H1 (cell line): Measurements from ENCODE around the gene THAP9. TPM values are rescaled to one million over a fixed set of nuclear protein-coding genes. Genes with fewer than 3 reads are reported as not detected.

Source experiments
- CTCF ChIA-PET: fragments of 300-600 bp; sonication (Branson Sonifier 250); formaldehyde crosslinking; loops from one replicate; lab custom pipeline; 2021; ENCODE audit not compliant: partially characterized antibody; lab: Charles Lee
- POLR2A ChIA-PET: fragments of 300-600 bp; sonication (Branson Sonifier 250); formaldehyde crosslinking; loops from one replicate; lab custom pipeline; 2021; ENCODE audit warnings: inconsistent platforms; ENCODE audit not compliant: partially characterized antibody; lab: Charles Lee
- DNase-seq, 2 experiments: peaks; one replicate each; pipeline versions ENCODE4 v3.0.0 to v3.0.0-alpha.2; 2010 to 2022; ENCODE audit warnings: low spot score in 2 of 2, low read depth in 1 of 2, mixed read lengths in 1 of 2
- FAIRE-seq: peaks from 2 replicates; lab custom pipeline; 2011; peaks lifted over from hg19 to GRCh38; lab: Jason Lieb, UNC
- H2AFZ ChIP-seq: 2 replicates; pipeline ENCODE4 v1.8.1; 2012; ENCODE audit warnings: low read length, inconsistent platforms
- H2AK5ac ChIP-seq: 2 replicates; pipeline ENCODE4 v1.6.1; 2013; ENCODE audit warnings: low read depth, low read length
- H2BK120ac ChIP-seq: replicated peaks from 2 replicates; pipeline ENCODE3; 2013; ENCODE audit warnings: low read depth, low read length, inconsistent platforms
- H2BK12ac ChIP-seq: 2 replicates; pipeline ENCODE4 v1.6.1; 2013; ENCODE audit warnings: low read depth, low read length
- H2BK15ac ChIP-seq: 2 replicates; pipeline ENCODE4 v1.6.1; 2013; ENCODE audit warnings: low read length
- H2BK20ac ChIP-seq: 2 replicates; pipeline ENCODE4 v1.6.1; 2013; ENCODE audit warnings: low read length
- H2BK5ac ChIP-seq: 2 replicates; pipeline ENCODE4 v1.6.1; 2013; ENCODE audit warnings: low read depth, low read length
- H3K14ac ChIP-seq: 2 replicates; pipeline ENCODE4 v1.6.1; 2013; ENCODE audit warnings: inconsistent platforms; ENCODE audit not compliant: insufficient read length
- H3K18ac ChIP-seq: 2 replicates; pipeline ENCODE4 v1.6.1; 2013; ENCODE audit warnings: low read length; ENCODE audit errors: extremely low read depth
- H3K23ac ChIP-seq: 2 replicates; pipeline ENCODE4 v1.6.1; 2013; ENCODE audit warnings: inconsistent platforms; ENCODE audit not compliant: insufficient read length
- H3K23me2 ChIP-seq: 2 replicates; pipeline ENCODE4 v1.6.1; 2013; ENCODE audit warnings: low read depth, low read length
- H3K27ac ChIP-seq: 2 replicates; pipeline ENCODE4 v1.6.1; 2011; ENCODE audit warnings: low read depth, low read length, inconsistent platforms
- H3K27me3 ChIP-seq, 4 experiments: replicated peaks in 1 of 4; 1 replicate in 1 of 4; 2 replicates in 3 of 4; pipeline versions ENCODE4 v1.6.1 to v1.8.1; 2011 to 2013; ENCODE audit warnings: low read length in 3 of 4, mild to moderate bottlenecking in 3 of 4, inconsistent platforms in 2 of 4, mixed read lengths in 2 of 4, moderate library complexity in 1 of 4; ENCODE audit not compliant: control insufficient read depth in 3 of 4, insufficient read depth in 3 of 4; ENCODE audit errors: extremely low read depth in 1 of 4
- H3K36me3 ChIP-seq, 4 experiments: 2 replicates each; pipeline versions ENCODE4 v1.6.1 to v1.8.1; 2011 to 2013; ENCODE audit warnings: mild to moderate bottlenecking in 4 of 4, low read length in 3 of 4, moderate library complexity in 2 of 4, control low read depth in 1 of 4, inconsistent platforms in 1 of 4; ENCODE audit not compliant: insufficient read depth in 4 of 4, control insufficient read depth in 2 of 4
- H3K4ac ChIP-seq: replicated peaks from 2 replicates; pipeline ENCODE3; 2013; ENCODE audit warnings: low read length, low read depth, mixed read lengths, inconsistent platforms; ENCODE audit not compliant: insufficient read length
- H3K4me1 ChIP-seq, 4 experiments: replicated peaks in 1 of 4; 1 replicate in 1 of 4; 2 replicates in 3 of 4; pipeline versions ENCODE4 v1.6.1 to v1.8.1; 2011 to 2013; ENCODE audit warnings: low read length in 3 of 4, inconsistent platforms in 2 of 4, mixed read lengths in 1 of 4; ENCODE audit not compliant: insufficient read depth in 4 of 4, control insufficient read depth in 3 of 4
- H3K4me2 ChIP-seq, 2 experiments: 2 replicates each; pipeline versions ENCODE4 v1.6.1 to v1.8.1; 2011 to 2013; ENCODE audit warnings: low read depth in 2 of 2, low read length in 2 of 2, control low read depth in 1 of 2, inconsistent platforms in 1 of 2, mild to moderate bottlenecking in 1 of 2; ENCODE audit not compliant: insufficient read depth in 1 of 2
- H3K4me3 ChIP-seq, 4 experiments: fragments of 200-600, 300-600 bp in 1 of 4; sonication (generic), shearing (Covaris generic), sonication (Bioruptor Twin) in 1 of 4; 2 replicates each; pipeline versions ENCODE4 v1.5.1 to v1.8.1; 2011 to 2016; ENCODE audit warnings: low read length in 4 of 4, low read depth in 3 of 4, control low read depth in 2 of 4, inconsistent platforms in 2 of 4, mild to moderate bottlenecking in 2 of 4, mixed read lengths in 1 of 4, moderate library complexity in 1 of 4; ENCODE audit not compliant: insufficient read depth in 2 of 4; ENCODE audit errors: extremely low read depth in 1 of 4
- H3K56ac ChIP-seq: replicated peaks from 2 replicates; pipeline ENCODE3; 2013; ENCODE audit warnings: low read depth, mild to moderate bottlenecking, mixed read lengths, low read length, inconsistent platforms; ENCODE audit not compliant: insufficient read length
- H3K79me1 ChIP-seq: 2 replicates; pipeline ENCODE4 v1.6.1; 2013; ENCODE audit warnings: low read depth, low read length, control low read depth
- H3K79me2 ChIP-seq, 2 experiments: 2 replicates each; pipeline versions ENCODE4 v1.6.1 to v1.8.1; 2012 to 2013; ENCODE audit warnings: low read length in 2 of 2, mild to moderate bottlenecking in 2 of 2, inconsistent platforms in 1 of 2; ENCODE audit not compliant: insufficient read depth in 2 of 2, control insufficient read depth in 1 of 2
- H3K9ac ChIP-seq, 4 experiments: replicated peaks in 1 of 4; 1 replicate in 1 of 4; 2 replicates in 3 of 4; pipeline versions ENCODE4 v1.6.1 to v1.8.1; 2011 to 2013; ENCODE audit warnings: low read depth in 3 of 4, low read length in 3 of 4, control low read depth in 2 of 4, mild to moderate bottlenecking in 2 of 4, moderate library complexity in 2 of 4, inconsistent platforms in 1 of 4; ENCODE audit errors: extremely low read depth in 1 of 4
- H3K9me3 ChIP-seq, 2 experiments: 2 replicates each; pipeline versions ENCODE4 v1.6.1 to v1.8.1; 2012 to 2013; ENCODE audit warnings: mild to moderate bottlenecking in 2 of 2, moderate library complexity in 2 of 2, control low read depth in 1 of 2, inconsistent platforms in 1 of 2, low read depth in 1 of 2, low read length in 1 of 2, mixed read lengths in 1 of 2; ENCODE audit not compliant: insufficient read depth in 2 of 2
- H4K20me1 ChIP-seq, 2 experiments: replicated peaks in 1 of 2; 2 replicates each; pipeline versions ENCODE3 to v1.8.1; 2011 to 2013; ENCODE audit warnings: inconsistent platforms in 2 of 2, low read length in 2 of 2, mild to moderate bottlenecking in 1 of 2; ENCODE audit not compliant: insufficient read depth in 2 of 2, control insufficient read depth in 1 of 2
- H4K5ac ChIP-seq: 2 replicates; pipeline ENCODE4 v1.6.1; 2013; ENCODE audit warnings: low read length, low read depth, mixed read lengths, inconsistent platforms; ENCODE audit not compliant: insufficient read length
- H4K8ac ChIP-seq: 2 replicates; pipeline ENCODE4 v1.8.0; 2013; ENCODE audit warnings: mild to moderate bottlenecking, moderate library complexity, low read length, inconsistent platforms; ENCODE audit not compliant: insufficient read depth; ENCODE audit errors: extremely low read depth
- H4K91ac ChIP-seq: replicated peaks from 2 replicates; pipeline ENCODE3; 2013; ENCODE audit warnings: low read length, mixed read lengths, inconsistent platforms; ENCODE audit not compliant: insufficient read length
- ASH2L ChIP-seq: fragments of 200-600, 300-600 bp; sonication (generic); IDR thresholded peaks from one replicate; pipeline ENCODE4 v1.7.1; 2017; ENCODE audit warnings: low read length
- BACH1 ChIP-seq: IDR thresholded peaks from 2 replicates; pipeline ENCODE4 v1.6.1; 2012; ENCODE audit warnings: low read length, improper control_type of control experiment
- CBX5 ChIP-seq: fragments of 300-800, 300-1000 bp; sonication (generic); IDR thresholded peaks from 2 replicates; pipeline ENCODE4 v1.7.1; 2016; ENCODE audit warnings: antibody characterized with exemption, low read length, low read depth
- CBX8 ChIP-seq: fragments of 300-800, 300-1000 bp; sonication (generic); IDR thresholded peaks from 2 replicates; pipeline ENCODE4 v1.7.1; 2016; ENCODE audit warnings: low read depth, low read length, borderline replicate concordance
- CHD1 ChIP-seq: IDR thresholded peaks from 2 replicates; pipeline ENCODE4 v1.6.1; 2012; ENCODE audit warnings: low read depth, low read length, improper control_type of control experiment
- CHD2 ChIP-seq: IDR thresholded peaks from 2 replicates; pipeline ENCODE4 v1.6.1; 2012; ENCODE audit warnings: low read length, improper control_type of control experiment
- CREB1 ChIP-seq: IDR thresholded peaks from 2 replicates; pipeline ENCODE4 v1.6.1; 2012; ENCODE audit warnings: inconsistent platforms
- EZH2 ChIP-seq: fragments of 200-600 bp; sonication (generic); IDR thresholded peaks from 2 replicates; pipeline ENCODE4 v1.7.1; 2012; ENCODE audit warnings: low read depth, mild to moderate bottlenecking, moderate library complexity, low read length, inconsistent platforms; ENCODE audit not compliant: severe bottlenecking
- GTF2F1 ChIP-seq: IDR thresholded peaks from 2 replicates; pipeline ENCODE4 v1.6.1; 2012; ENCODE audit warnings: low read depth, low read length, improper control_type of control experiment, borderline replicate concordance
- JUND ChIP-seq: IDR thresholded peaks from 2 replicates; pipeline ENCODE4 v1.6.1; 2011; ENCODE audit warnings: mild to moderate bottlenecking, improper control_type of control experiment, low read length
- KDM1A ChIP-seq: fragments of 200-600, 300-600 bp; sonication (generic); IDR thresholded peaks from 2 replicates; pipeline ENCODE4 v1.7.1; 2016; ENCODE audit warnings: mild to moderate bottlenecking, low read length, borderline replicate concordance
- POLR2A ChIP-seq, 2 experiments: IDR thresholded peaks; 1 replicate in 1 of 2; 2 replicates in 1 of 2; pipeline ENCODE4 v1.6.1; 2011; ENCODE audit warnings: low read depth in 2 of 2, low read length in 2 of 2, mild to moderate bottlenecking in 2 of 2; ENCODE audit errors: control extremely low read depth in 1 of 2
- POU5F1 ChIP-seq: IDR thresholded peaks from 2 replicates; pipeline ENCODE4 v1.6.1; 2011; ENCODE audit warnings: low read depth, mild to moderate bottlenecking, low read length, moderate library complexity
- RFX5 ChIP-seq: IDR thresholded peaks from 2 replicates; pipeline ENCODE4 v1.6.1; 2011; ENCODE audit warnings: low read depth, low read length, improper control_type of control experiment, borderline replicate concordance
- SIX5 ChIP-seq: IDR thresholded peaks from 2 replicates; pipeline ENCODE4 v1.6.1; 2011; ENCODE audit warnings: mild to moderate bottlenecking, low read depth, low read length
- TAF1 ChIP-seq: IDR thresholded peaks from 2 replicates; pipeline ENCODE4 v1.6.1; 2011; ENCODE audit warnings: mild to moderate bottlenecking, low read depth, low read length
- TEAD4 ChIP-seq: IDR thresholded peaks from 2 replicates; pipeline ENCODE4 v1.6.1; 2012; ENCODE audit warnings: low read depth, low read length, inconsistent platforms, mixed read lengths
- ZNF274 ChIP-seq: IDR thresholded peaks from 2 replicates; pipeline ENCODE4 v1.7.0; 2012; ENCODE audit warnings: low read length, borderline replicate concordance; ENCODE audit errors: extremely low read depth
- WGBS, 2 experiments: shearing (Covaris generic) in 1 of 2; methylation state at CpG; one replicate each; pipeline versions ENCODE4 v1.1.6 to v1.1.7; 2013 to 2015; ENCODE audit warnings: low lambda C conversion rate in 2 of 2, mixed read lengths in 2 of 2, inconsistent platforms in 1 of 2, low coverage in 1 of 2, missing lambda C conversion rate in 1 of 2; ENCODE audit not compliant: insufficient replicate concordance in 2 of 2, insufficient coverage in 1 of 2, insufficient read length in 1 of 2; ENCODE audit errors: extremely low coverage in 1 of 2, missing lambda C conversion rate in 1 of 2; 5-methylcytosine and 5-hydroxymethylcytosine counted together
- polyA plus RNA-seq, 7 experiments: library from polyadenylated mRNA; depleted of rRNA in 3 of 7; stranded (reverse) in 5 of 7; unstranded in 2 of 7; fragments of >200 nt in 5 of 7; fragments of 200-250 nt in 2 of 7; gene quantifications; 1 replicate in 5 of 7; 2 replicates in 1 of 7; 4 replicates in 1 of 7; pipeline versions ENCODE4 v1.2.1 to v1.2.3, GENCODE V29; 2011 to 2013; ENCODE audit warnings: missing spikeins in 2 of 7, mixed read lengths in 2 of 7
- total RNA-seq: library from RNA; stranded (reverse); fragmentation: NEBNext Ultra II Directional; extraction: Animal tissue kit (Norgen Biotek cat#: 25700); gene quantifications from 2 replicates; pipeline ENCODE4 v1.2.1, GENCODE V29; 2021

Gene THAP9
- total and polyA plus RNA-seq, 2 of the 8 experiments (the other 6 are each of a cell fraction or from before 2014, with no cell fraction given): 6.1 to 13.2 TPM

GRCh38 chr4:82965763-82966162 is 65.2 kb downstream of the THAP9 start:
- Histone ChIP-seq H2BK15ac (no peak overlapping the region), H2BK20ac (no peak overlapping the region), H2BK120ac (no peak overlapping the region), H4K5ac (no peak overlapping the region), H4K20me1 (no peaks in the 10 kb centered on the region), H3K79me1 (no peaks in the 10 kb centered on the region), H3K4me3 (no peak overlapping the region), H3K18ac (no peak overlapping the region), H3K14ac (no peak overlapping the region), H3K9ac (no peak overlapping the region), H4K91ac (no peak overlapping the region), H3K27ac (no peak overlapping the region), H3K79me2 (no peaks in the 10 kb centered on the region), H2BK5ac (no peak overlapping the region), H2AK5ac (no peak overlapping the region), H3K4ac (no peak overlapping the region), H2AFZ (no peak overlapping the region), H3K27me3 (no peaks in the 10 kb centered on the region), H3K4me1 (no peaks in the 10 kb centered on the region), H3K23ac (no peak overlapping the region), H3K36me3 (peaks cover 0 to 4% (median 0%) of the 10 kb centered on the region in 4 experiments; a peak in 2 of 8 replicates), H4K8ac (no peak overlapping the region), H3K56ac (no peak overlapping the region), H3K4me2 (no peak overlapping the region), H3K9me3 (no peaks in the 10 kb centered on the region), H3K23me2 (no peaks in the 10 kb centered on the region), H2BK12ac (no peak overlapping the region)
- POLR2A ChIA-PET: no interaction called here
- DNase-seq (no peak), FAIRE-seq (no peak)
- WGBS, 2 experiments: 88% methylated on average over 2 of the region's 2 CpGs; no CpG with 5 or more reads in 1 of the 2 experiments
- CTCF ChIA-PET: no interaction called here
- no peak for TF ChIP-seq POU5F1
- no peak for TF ChIP-seq GTF2F1
- TF ChIP-seq RFX5: no peak
- TF ChIP-seq CREB1: no peak
- TF ChIP-seq BACH1: no peak
- no peak for TF ChIP-seq POLR2A (IDR thresholded peaks at IDR 0.05; ENCODE audit: control extremely low read depth in 1 of 2, low read depth in 2 of 2, low read length in 2 of 2)
- no peak for TF ChIP-seq KDM1A
- TF ChIP-seq JUND: no peak
- no peak for TF ChIP-seq TAF1
- TF ChIP-seq ZNF274: no peak
- no peak for TF ChIP-seq CBX8
- TF ChIP-seq CHD1: no peak
- no peak for TF ChIP-seq ASH2L
- TF ChIP-seq TEAD4: no peak
- no peak for TF ChIP-seq SIX5
- TF ChIP-seq CHD2: no peak
- no peak for TF ChIP-seq CBX5
- no peak for TF ChIP-seq EZH2
